SK-N-SH (cell line): ENCODE results near the gene HOXA10. TPM values are rescaled to one million over a fixed set of nuclear protein-coding genes. Genes with fewer than 3 reads are reported as not detected.

ENCODE experiments used
- CTCF ChIA-PET: fragments of 300-600, 350-600 bp; formaldehyde crosslinking; extraction: SDS; loops from one replicate; lab custom pipeline; 2021; lab: Yijun Ruan, JAX
- POLR2A ChIA-PET: fragments of 350-600 bp; sonication (Branson Sonifier 250); formaldehyde crosslinking; extraction: SDS; loops from one replicate; lab custom pipeline; 2020; ENCODE audit warnings: antibody characterized with exemption, inconsistent platforms; lab: Yijun Ruan, JAX
- DNase-seq: peaks from one replicate; pipeline ENCODE4 v3.0.0; 2012
- H2AFZ ChIP-seq: fragments of 200-600 bp; sonication (generic); 2 replicates; pipeline ENCODE4 v1.8.1; 2016; ENCODE audit warnings: antibody characterized with exemption, mild to moderate bottlenecking, low read depth
- H3F3A ChIP-seq: fragments of 200-600 bp; sonication (generic); replicated peaks from 2 replicates; pipeline ENCODE3; 2016; ENCODE audit warnings: antibody characterized with exemption, mild to moderate bottlenecking; ENCODE audit not compliant: insufficient read depth
- H3K27ac ChIP-seq, 2 experiments: fragments of 200-500 bp in 1 of 2; fragments of 200-600 bp in 1 of 2; sonication (Bioruptor generic) in 1 of 2; sonication (generic), shearing (Covaris generic) in 1 of 2; 2 replicates each; pipeline versions ENCODE4 v1.5.1 to v1.6.1; 2014 to 2016; ENCODE audit warnings: low read depth in 2 of 2, inconsistent platforms in 1 of 2, low read length in 1 of 2, mild to moderate bottlenecking in 1 of 2, mixed read lengths in 1 of 2
- H3K27me3 ChIP-seq: fragments of 200-600 bp; sonication (generic), shearing (Covaris generic); 2 replicates; pipeline ENCODE4 v1.6.1; 2016; ENCODE audit warnings: mixed run types; ENCODE audit not compliant: insufficient read depth
- H3K36me3 ChIP-seq, 2 experiments: fragments of 200-500 bp in 1 of 2; fragments of 200-600 bp in 1 of 2; sonication (Bioruptor generic) in 1 of 2; sonication (generic) in 1 of 2; replicated peaks in 1 of 2; 2 replicates each; pipeline versions ENCODE3 to v1.5.1; 2014 to 2016; ENCODE audit warnings: low read length in 1 of 2, mild to moderate bottlenecking in 1 of 2; ENCODE audit not compliant: insufficient read depth in 2 of 2, control insufficient read depth in 1 of 2
- H3K4me1 ChIP-seq, 2 experiments: fragments of 200-500 bp in 1 of 2; fragments of 200-600 bp in 1 of 2; sonication (Bioruptor generic) in 1 of 2; sonication (generic), shearing (Covaris generic) in 1 of 2; 2 replicates each; pipeline versions ENCODE4 v1.5.1 to v1.6.1; 2014 to 2016; ENCODE audit warnings: low read depth in 1 of 2, low read length in 1 of 2, mixed run types in 1 of 2; ENCODE audit not compliant: insufficient read depth in 2 of 2, control insufficient read depth in 1 of 2
- H3K4me2 ChIP-seq: fragments of 200-600 bp; sonication (generic), shearing (Covaris generic); 2 replicates; pipeline ENCODE4 v1.6.1; 2017; ENCODE audit warnings: mixed run types
- H3K4me3 ChIP-seq, 2 experiments: fragments of 200-500 bp in 1 of 2; fragments of 200-600 bp in 1 of 2; sonication (Bioruptor generic) in 1 of 2; sonication (generic), shearing (Covaris generic) in 1 of 2; 2 replicates each; pipeline versions ENCODE4 v1.5.1 to v1.8.1; 2014 to 2016; ENCODE audit warnings: low read depth in 2 of 2, inconsistent platforms in 1 of 2, low read length in 1 of 2, mild to moderate bottlenecking in 1 of 2, mixed read lengths in 1 of 2, moderate library complexity in 1 of 2
- H3K79me2 ChIP-seq: fragments of 200-600 bp; sonication (generic); 2 replicates; pipeline ENCODE4 v1.8.1; 2017; ENCODE audit warnings: mild to moderate bottlenecking; ENCODE audit not compliant: insufficient read depth
- H3K9ac ChIP-seq: fragments of 200-600 bp; sonication (generic); 2 replicates; pipeline ENCODE4 v1.6.1; 2017; ENCODE audit warnings: mixed run types
- H3K9me2 ChIP-seq: fragments of 200-600 bp; sonication (generic); 2 replicates; pipeline ENCODE4 v1.6.1; 2017; ENCODE audit warnings: mixed run types
- H3K9me3 ChIP-seq: fragments of 200-600 bp; sonication (generic); 2 replicates; pipeline ENCODE4 v1.6.1; 2017; ENCODE audit warnings: mixed run types, mild to moderate bottlenecking, moderate library complexity
- H4K20me1 ChIP-seq: fragments of 200-600 bp; sonication (generic); 2 replicates; pipeline ENCODE4 v1.6.1; 2017; ENCODE audit warnings: mild to moderate bottlenecking, mixed run types; ENCODE audit not compliant: insufficient read depth
- EZH2phosphoT487 ChIP-seq: fragments of 200-600 bp; sonication (generic); IDR thresholded peaks from 2 replicates; pipeline ENCODE4 v1.6.1; 2017; ENCODE audit warnings: low read depth, mixed run types, mild to moderate bottlenecking, antibody characterized with exemption, moderate library complexity, borderline replicate concordance
- FOXJ3 ChIP-seq: sonication (generic); formaldehyde crosslinking; IDR thresholded peaks from 2 replicates; pipeline ENCODE4 v1.5.1; 2020; ENCODE audit warnings: mild to moderate bottlenecking, missing genetic modification reagents
- GATA2 ChIP-seq: sonication (generic); formaldehyde crosslinking; IDR thresholded peaks from 2 replicates; pipeline ENCODE4 v1.5.0; 2020; ENCODE audit warnings: mild to moderate bottlenecking, missing genetic modification reagents
- TAF1 ChIP-seq: IDR thresholded peaks from 2 replicates; pipeline ENCODE4 v1.6.1; 2012; ENCODE audit warnings: low read depth, mild to moderate bottlenecking, low read length, moderate library complexity, borderline replicate concordance
- TEAD4 ChIP-seq: IDR thresholded peaks from 2 replicates; pipeline ENCODE4 v1.4.0; 2012; ENCODE audit warnings: mild to moderate bottlenecking, borderline replicate concordance; ENCODE audit not compliant: insufficient read depth
- WGBS: methylation state at CpG from one replicate; pipeline ENCODE4 v1.1.6; 2017; ENCODE audit warnings: low lambda C conversion rate; 5-methylcytosine and 5-hydroxymethylcytosine counted together
- polyA plus RNA-seq, 3 experiments: library from polyadenylated mRNA; depleted of rRNA; stranded (reverse); fragments of >200 nt; gene quantifications; 2 replicates each; pipeline ENCODE4 v1.2.3, GENCODE V29; 2012
- TF ChIP-seq, protein P1 (sequence below): fragments of 150-350 bp; IDR thresholded peaks from 2 replicates; pipeline ENCODE4 v1.6.1; 2016; ENCODE audit warnings: mild to moderate bottlenecking, low read depth, low read length

Gene HOXA10
- polyA plus RNA-seq, 1 of the 3 experiments (the other 2 are of a cell fraction) = not detected

DNA sequence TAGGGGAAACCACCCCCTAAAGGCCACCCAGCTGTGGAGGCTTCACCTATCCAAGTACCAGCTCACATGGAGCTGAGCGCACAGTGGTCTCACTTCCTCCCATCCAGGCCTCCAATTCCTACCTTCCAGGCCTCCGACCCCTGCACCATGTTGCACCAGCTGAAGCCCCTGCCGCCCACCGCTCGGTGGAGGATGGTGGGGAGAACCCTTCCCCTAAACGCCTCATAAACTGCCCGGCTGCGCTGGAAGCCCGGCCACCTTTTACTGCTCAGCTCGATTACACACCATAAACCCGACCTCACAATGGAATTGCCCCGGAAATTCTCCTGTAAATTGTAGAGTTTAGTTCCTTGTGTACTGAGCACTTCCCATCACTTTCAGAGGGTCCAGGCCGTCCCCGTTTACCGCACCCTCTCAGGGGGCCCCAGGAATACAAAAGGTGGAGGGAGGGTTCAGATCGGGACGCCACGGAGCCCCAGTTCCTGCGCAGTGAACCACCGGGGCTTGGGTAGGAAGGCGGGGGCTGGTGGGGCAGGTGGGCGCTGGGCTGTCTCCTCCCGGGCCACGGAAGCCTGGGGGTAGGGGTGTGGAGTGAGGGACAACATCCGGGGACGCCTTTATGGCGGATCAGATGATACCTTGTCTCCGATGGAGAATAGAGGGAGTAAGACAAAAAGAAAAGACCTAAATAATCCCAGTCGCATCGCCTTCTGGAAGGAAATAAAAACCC lies 16.3 kb downstream of the HOXA10 start:
- ChIA-PET POLR2A (no interaction called here), CTCF (interaction anchor here (0.6 to 11.7 kb wide), 8 partner anchors 10 to 1265 kb away, joined by 3 to 270 read pairs (median 6); partner anchors contain the start of genes HOXA11, HOXA3, HOXA5 and HOXA6)
- Histone ChIP-seq H4K20me1 (peaks cover 6% of the 10 kb centered on the region; the same call in 1 of the 2 replicates), H3K4me1 (peaks cover 0 to 8% of the 10 kb centered on the region in 2 experiments; a peak in 1 of 4 replicates), H2AFZ (no peak overlapping the region), H3K27me3 (peaks cover 91% of the 10 kb centered on the region), H3K9ac (no peak overlapping the region), H3K79me2 (no peaks in the 10 kb centered on the region), H3K4me3 (no peak overlapping the region), H3F3A (peaks cover 5% of the 10 kb centered on the region), H3K4me2 (no peak overlapping the region), H3K27ac (no peak overlapping the region)
- WGBS = 38% methylated on average over 29 of the region's 30 CpGs
- no peak for DNase-seq
- no peak for TF ChIP-seq GATA2 (CRISPR knock-in tag)
- no peak for TF ChIP-seq TAF1
- TF ChIP-seq TEAD4 = no peak
- 0 out of 2 replicates have a peak, but pooled peaks have one; percentile 23 for TF ChIP-seq EZH2phosphoT487
- TF ChIP-seq, protein P1, sequence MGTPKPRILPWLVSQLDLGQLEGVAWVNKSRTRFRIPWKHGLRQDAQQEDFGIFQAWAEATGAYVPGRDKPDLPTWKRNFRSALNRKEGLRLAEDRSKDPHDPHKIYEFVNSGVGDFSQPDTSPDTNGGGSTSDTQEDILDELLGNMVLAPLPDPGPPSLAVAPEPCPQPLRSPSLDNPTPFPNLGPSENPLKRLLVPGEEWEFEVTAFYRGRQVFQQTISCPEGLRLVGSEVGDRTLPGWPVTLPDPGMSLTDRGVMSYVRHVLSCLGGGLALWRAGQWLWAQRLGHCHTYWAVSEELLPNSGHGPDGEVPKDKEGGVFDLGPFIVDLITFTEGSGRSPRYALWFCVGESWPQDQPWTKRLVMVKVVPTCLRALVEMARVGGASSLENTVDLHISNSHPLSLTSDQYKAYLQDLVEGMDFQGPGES = no peak
- no peak for TF ChIP-seq FOXJ3 (CRISPR knock-in tag)
- TF ChIP-seq, all 33 proteins: peak for 1
- Histone ChIP-seq H3K9me3 (no peaks in the 10 kb centered on the region), H3K36me3 (no peaks in the 10 kb centered on the region), H3K9me2 (no peaks in the 10 kb centered on the region)

DNA sequence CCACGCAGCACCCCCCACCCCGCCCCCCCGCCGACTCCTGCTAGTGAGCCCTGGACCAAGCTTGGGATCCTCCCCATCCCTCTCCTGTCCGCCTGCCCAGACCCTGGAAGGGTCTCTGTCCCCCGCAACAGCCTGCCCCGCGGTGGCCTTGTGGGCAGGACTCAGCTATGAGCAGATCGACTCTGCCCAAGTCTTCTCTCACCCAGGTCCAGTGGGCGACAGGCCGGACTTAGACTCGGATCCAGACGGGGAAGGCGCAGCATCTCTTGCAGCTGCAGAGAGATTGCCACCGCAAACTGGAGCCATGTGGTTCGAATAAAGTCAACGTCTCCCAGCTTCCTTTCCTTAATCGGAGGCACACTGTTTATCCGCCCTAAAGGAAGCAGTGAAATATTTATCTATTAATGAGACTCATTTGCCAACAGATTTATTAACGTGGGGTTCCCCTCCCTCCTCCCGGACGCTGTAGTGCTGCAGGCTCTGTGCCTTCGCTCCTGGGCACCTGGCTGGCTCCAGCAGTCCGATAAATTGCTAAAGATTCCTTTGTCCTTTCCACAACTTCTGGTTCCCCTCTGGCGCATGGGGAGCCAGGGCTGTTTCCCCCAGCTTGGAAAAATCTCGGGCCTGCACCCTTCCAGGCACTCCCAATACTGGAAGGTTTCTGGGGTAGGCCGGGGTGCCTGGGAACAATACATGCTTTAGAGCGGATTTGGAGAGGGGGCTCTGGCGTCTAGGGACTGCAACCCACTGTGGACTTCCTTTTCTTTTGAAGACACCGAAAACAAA lies 17.0 kb downstream of the HOXA10 start:
- Histone ChIP-seq H3K9ac (no peak overlapping the region), H3F3A (no peaks in the 10 kb centered on the region), H3K4me3 (no peak overlapping the region), H3K9me2 (no peaks in the 10 kb centered on the region), H3K27me3 (peaks cover 91% of the 10 kb centered on the region), H4K20me1 (peaks cover 6% of the 10 kb centered on the region; the same call in 1 of the 2 replicates), H3K9me3 (no peaks in the 10 kb centered on the region), H3K4me1 (peaks cover 0 to 8% of the 10 kb centered on the region in 2 experiments; a peak in 1 of 4 replicates), H3K4me2 (no peak overlapping the region), H3K27ac (no peak overlapping the region), H2AFZ (no peak overlapping the region), H3K79me2 (no peaks in the 10 kb centered on the region), H3K36me3 (no peaks in the 10 kb centered on the region)
- TF ChIP-seq TEAD4 = no peak
- ChIA-PET POLR2A (no interaction called here), CTCF (interaction anchor here (0.6 to 11.7 kb wide), 12 partner anchors 9 to 1264 kb away, joined by 3 to 270 read pairs (median 4); partner anchors contain the start of genes HOXA11, HOXA3, HOXA5 and HOXA6)
- WGBS = 24% methylated on average over 21 of the region's 30 CpGs
- DNase-seq = no peak
